ENCODE data around the gene RHBDL2. TPM values are rescaled to one million over a fixed set of nuclear protein-coding genes. Genes with fewer than 3 reads are reported as not detected.
A peak's percentile ranks its signal among the peaks of the same experiment; 100 is the strongest.
"Not testable (repeated sequence)": the region's sequence is repeated elsewhere in the genome, so short reads cannot be mapped to it uniquely, and the experiment has no call there.

Gene RHBDL2
- polyA plus RNA-seq, 1 donor from 2014 or later, result not detected

- H3K9ac ChIP-seq (ENCODE audit: low read length), result peak overlapping the region; percentile 92
- H3K36me3 ChIP-seq (ENCODE audit: insufficient read depth, low read length), result no peaks in the 10 kb centered on the region
- peaks cover 7% of the 10 kb centered on the region for H4K20me1 ChIP-seq (ENCODE audit: insufficient read depth)
- H3K79me2 ChIP-seq (replicated peaks; ENCODE audit: insufficient read depth, low read length), result peaks cover 41% of the 10 kb centered on the region
- H3K4me2 ChIP-seq (ENCODE audit: low read length), result peak overlapping the region; percentile 74
- TF ChIP-seq TAF1 (IDR thresholded peaks at IDR 0.05; ENCODE audit: low read depth) (peak; percentile 10), POLR2AphosphoS5 (IDR thresholded peaks at IDR 0.05) (no peak)
- H2AFZ ChIP-seq (ENCODE audit: low read depth, low read length), result peak overlapping the region; percentile 87
- no peaks in the 10 kb centered on the region for H3K9me2 ChIP-seq (ENCODE audit: insufficient read depth, low read length)
- peak overlapping the region; percentile 93 for H3K27ac ChIP-seq (ENCODE audit: low read length)
- peak overlapping the region; percentile 72 for H3K4me3 ChIP-seq (ENCODE audit: low read length)
- H3K27me3 ChIP-seq (ENCODE audit: insufficient read depth, low read depth, low read length), result no peaks in the 10 kb centered on the region
- peaks cover 7% of the 10 kb centered on the region for H3F3A ChIP-seq (ENCODE audit: insufficient read depth, low read length, poor library complexity, severe bottlenecking)
- H3K9me3 ChIP-seq (ENCODE audit: low read length), result no peaks in the 10 kb centered on the region
Measured at GRCh38 chr1:38990386-38990737, 48.7 kb upstream of the RHBDL2 start.

- H4K20me1 ChIP-seq (ENCODE audit: insufficient read depth), result peaks cover 3% of the 10 kb centered on the region
- peak overlapping the region; percentile 87 for H2AFZ ChIP-seq (ENCODE audit: low read depth, low read length)
- peaks cover 37% of the 10 kb centered on the region for H3K79me2 ChIP-seq (replicated peaks; ENCODE audit: insufficient read depth, low read length)
- H3K27ac ChIP-seq (ENCODE audit: low read length), result peak overlapping the region; percentile 93
- H3K9me2 ChIP-seq (ENCODE audit: insufficient read depth, low read length), result no peaks in the 10 kb centered on the region
- no peaks in the 10 kb centered on the region for H3K36me3 ChIP-seq (ENCODE audit: insufficient read depth, low read length)
- no peak for TF ChIP-seq POLR2AphosphoS5 (IDR thresholded peaks at IDR 0.05)
- no peak for TF ChIP-seq TAF1 (IDR thresholded peaks at IDR 0.05; ENCODE audit: low read depth)
- TF ChIP-seq SMC3 (conservative IDR thresholded peaks at IDR 0.05; ENCODE audit: poor library complexity), result no peak
- TF ChIP-seq RAD21 (conservative IDR thresholded peaks at IDR 0.05), result no peak
- TF ChIP-seq EP300 (conservative IDR thresholded peaks at IDR 0.05; ENCODE audit: poor library complexity, severe bottlenecking), result no peak
- TF ChIP-seq CTCF (IDR thresholded peaks at IDR 0.05; ENCODE audit: poor library complexity, severe bottlenecking), result no peak
- no peak for TF ChIP-seq EZH2 (IDR thresholded peaks at IDR 0.05; ENCODE audit: borderline replicate concordance, insufficient read depth, low read length, poor library complexity, severe bottlenecking)
- no peak for TF ChIP-seq MXI1 (conservative IDR thresholded peaks at IDR 0.05; ENCODE audit: poor library complexity, severe bottlenecking)
- no peak for TF ChIP-seq REST (IDR thresholded peaks at IDR 0.05; ENCODE audit: borderline replicate concordance)
- H3F3A ChIP-seq (ENCODE audit: insufficient read depth, low read length, poor library complexity, severe bottlenecking), result peaks cover 7% of the 10 kb centered on the region
- H3K9me3 ChIP-seq (ENCODE audit: low read length), result no peaks in the 10 kb centered on the region
- H3K4me2 ChIP-seq (ENCODE audit: low read length), result peak overlapping the region; percentile 74
- H3K4me3 ChIP-seq (ENCODE audit: low read length), result peak overlapping the region; percentile 72
- peak overlapping the region; percentile 92 for H3K9ac ChIP-seq (ENCODE audit: low read length)
- no peaks in the 10 kb centered on the region for H3K27me3 ChIP-seq (ENCODE audit: insufficient read depth, low read depth, low read length)
Measured at GRCh38 chr1:38989979-38990378, 48.3 kb upstream of the RHBDL2 start.

GRCh38 chr1:38979380-38979779, 37.8 kb upstream of the RHBDL2 start:
- H2AFZ ChIP-seq (ENCODE audit: low read depth, low read length); H4K20me1 ChIP-seq (ENCODE audit: insufficient read depth); H3K27me3 ChIP-seq (ENCODE audit: insufficient read depth, low read depth, low read length); H3K27ac ChIP-seq (ENCODE audit: low read length); H3K9me3 ChIP-seq (ENCODE audit: low read length); H3K9me2 ChIP-seq (ENCODE audit: insufficient read depth, low read length); H3K9ac ChIP-seq (ENCODE audit: low read length); H3K4me3 ChIP-seq (ENCODE audit: low read length); H3F3A ChIP-seq (ENCODE audit: insufficient read depth, low read length, poor library complexity, severe bottlenecking); H3K79me2 ChIP-seq (replicated peaks; ENCODE audit: insufficient read depth, low read length); H3K4me2 ChIP-seq (ENCODE audit: low read length); H3K36me3 ChIP-seq (ENCODE audit: insufficient read depth, low read length): not testable (repeated sequence)

GRCh38 chr1:38978245-38978542, 36.6 kb upstream of the RHBDL2 start:
- not testable (repeated sequence) for H3K36me3 ChIP-seq (ENCODE audit: insufficient read depth, low read length); H3K79me2 ChIP-seq (replicated peaks; ENCODE audit: insufficient read depth, low read length); H2AFZ ChIP-seq (ENCODE audit: low read depth, low read length); H3K27me3 ChIP-seq (ENCODE audit: insufficient read depth, low read depth, low read length); H3K4me2 ChIP-seq (ENCODE audit: low read length); H3K9me2 ChIP-seq (ENCODE audit: insufficient read depth, low read length); H3K4me3 ChIP-seq (ENCODE audit: low read length); H3K9ac ChIP-seq (ENCODE audit: low read length); H3F3A ChIP-seq (ENCODE audit: insufficient read depth, low read length, poor library complexity, severe bottlenecking); H4K20me1 ChIP-seq (ENCODE audit: insufficient read depth); H3K9me3 ChIP-seq (ENCODE audit: low read length); H3K27ac ChIP-seq (ENCODE audit: low read length)

GRCh38 chr1:38977399-38978244, 36.0 kb upstream of the RHBDL2 start:
- H3K27me3 ChIP-seq (ENCODE audit: insufficient read depth, low read depth, low read length); H3K27ac ChIP-seq (ENCODE audit: low read length); H3K9me2 ChIP-seq (ENCODE audit: insufficient read depth, low read length); H3K79me2 ChIP-seq (replicated peaks; ENCODE audit: insufficient read depth, low read length); H3K36me3 ChIP-seq (ENCODE audit: insufficient read depth, low read length); H2AFZ ChIP-seq (ENCODE audit: low read depth, low read length); H3F3A ChIP-seq (ENCODE audit: insufficient read depth, low read length, poor library complexity, severe bottlenecking); H3K4me2 ChIP-seq (ENCODE audit: low read length); H3K4me3 ChIP-seq (ENCODE audit: low read length); H4K20me1 ChIP-seq (ENCODE audit: insufficient read depth); H3K9me3 ChIP-seq (ENCODE audit: low read length); H3K9ac ChIP-seq (ENCODE audit: low read length): not testable (repeated sequence)
